PC-3 (cell line): ENCODE results near the gene APEX1. TPM values are rescaled to one million over a fixed set of nuclear protein-coding genes. Genes with fewer than 3 reads are reported as not detected.

Experiments
- ATAC-seq: fragments of 200-7000 bp; cut with Tn5 transposase; 2 replicates; pipeline ENCODE4 v1.9.1; 2020; ENCODE audit warnings: mild to moderate bottlenecking, moderate library complexity
- BruUV-seq: library from RNA; stranded (reverse); fragments of 400-500 nt; replicated peaks from 2 replicates; lab custom pipeline; 2021; lab: Mats Ljungman, UMichigan
- CTCF ChIA-PET: fragments of 300-600 bp; sonication (Branson Sonifier 250); formaldehyde crosslinking; loops from one replicate; lab custom pipeline; 2022; ENCODE audit warnings: antibody characterized with exemption; lab: Charles Lee
- POLR2A ChIA-PET: fragments of 300-600 bp; sonication (Branson Sonifier 250); formaldehyde crosslinking; loops from one replicate; lab custom pipeline; 2022; ENCODE audit warnings: antibody characterized with exemption; ENCODE audit not compliant: unreplicated experiment; lab: Charles Lee
- DNase-seq: peaks from one replicate; pipeline ENCODE4 v3.0.0-alpha.2; 2015
- H2AFZ ChIP-seq: fragments of 300-600 bp; sonication (generic); 2 replicates; pipeline ENCODE4 v1.6.0; 2016; ENCODE audit warnings: antibody characterized with exemption, low read length
- H3F3A ChIP-seq: fragments of 300-600 bp; sonication (generic); one replicate; pipeline ENCODE4 v1.6.0; 2017; ENCODE audit warnings: antibody characterized with exemption, low read length, control low read depth, mild to moderate bottlenecking; ENCODE audit not compliant: unreplicated experiment
- H3K27ac ChIP-seq: fragments of 300-600 bp; sonication (generic); 2 replicates; pipeline ENCODE4 v1.5.1; 2016; ENCODE audit warnings: mild to moderate bottlenecking, low read length
- H3K27me3 ChIP-seq: fragments of 300-600 bp; sonication (generic); 2 replicates; pipeline ENCODE4 v1.6.1; 2016; ENCODE audit warnings: low read length, mixed read lengths
- H3K36me3 ChIP-seq: fragments of 300-600 bp; sonication (generic); 2 replicates; pipeline ENCODE4 v1.6.1; 2016; ENCODE audit warnings: low read depth, mixed run types, low read length, mixed read lengths
- H3K4me1 ChIP-seq: fragments of 300-600 bp; sonication (generic); 2 replicates; pipeline ENCODE4 v1.5.1; 2016; ENCODE audit warnings: low read length; ENCODE audit not compliant: insufficient read depth
- H3K4me2 ChIP-seq: fragments of 300-600 bp; sonication (generic); 2 replicates; pipeline ENCODE4 v1.6.0; 2016; ENCODE audit warnings: low read length
- H3K4me3 ChIP-seq: fragments of 300-600 bp; sonication (generic); 2 replicates; pipeline ENCODE4 v1.5.1; 2016; ENCODE audit warnings: mild to moderate bottlenecking, low read length, mixed read lengths
- H3K79me2 ChIP-seq: fragments of 300-600 bp; sonication (generic); 2 replicates; pipeline ENCODE4 v1.6.1; 2017; ENCODE audit warnings: low read length, mixed read lengths
- H3K9ac ChIP-seq: fragments of 300-600 bp; sonication (generic); 2 replicates; pipeline ENCODE4 v1.6.0; 2016; ENCODE audit warnings: mild to moderate bottlenecking, low read length
- H3K9me2 ChIP-seq: fragments of 300-600 bp; sonication (generic); replicated peaks from 2 replicates; pipeline ENCODE4 v1.6.1; 2016; ENCODE audit warnings: mixed run types, low read length, mixed read lengths
- H3K9me3 ChIP-seq: fragments of 300-600 bp; sonication (generic); 2 replicates; pipeline ENCODE4 v1.6.1; 2016; ENCODE audit warnings: low read length, mixed read lengths
- H4K20me1 ChIP-seq: fragments of 300-600 bp; sonication (generic); 2 replicates; pipeline ENCODE4 v1.6.1; 2016; ENCODE audit warnings: low read length, mixed read lengths
- CTCF ChIP-seq: fragments of 300-600 bp; sonication (generic); conservative IDR thresholded peaks from 2 replicates; pipeline ENCODE4 v1.5.1; 2017; ENCODE audit warnings: antibody characterized with exemption, low read depth, mild to moderate bottlenecking, low read length
- EZH2 ChIP-seq: fragments of 300-600 bp; sonication (generic); IDR thresholded peaks from one replicate; pipeline ENCODE4 v1.6.1; 2017; ENCODE audit warnings: antibody characterized with exemption, mild to moderate bottlenecking, low read length; ENCODE audit not compliant: unreplicated experiment
- EZH2phosphoT487 ChIP-seq: fragments of 300-600 bp; sonication (generic); IDR thresholded peaks from 2 replicates; pipeline ENCODE4 v1.6.1; 2018; ENCODE audit warnings: mild to moderate bottlenecking, antibody characterized with exemption, low read length, borderline replicate concordance
- intact Hi-C: fragments of 100-400 bp; cut with micrococcal nuclease; formaldehyde crosslinking; loops from 2 replicates; pipeline ENCODE4 v1.9.0; 2023
- total RNA-seq: library from RNA; depleted of rRNA; stranded (reverse); fragments of >200 nt; gene quantifications from 2 replicates; pipeline ENCODE4 v1.2.3, GENCODE V29; 2014

The APEX1 gene
- total RNA-seq, 1 experiment from 2014 or later = 147 TPM

- Histone ChIP-seq H2AFZ (no peak overlapping the region), H3K4me2 (peak overlapping the region; percentile 96), H3K9ac (no peak overlapping the region; the same call in 1 of the 2 replicates), H3K9me2 (no peaks in the 10 kb centered on the region), H3K36me3 (peaks cover 30% of the 10 kb centered on the region), H3K9me3 (no peaks in the 10 kb centered on the region), H3F3A (no peaks in the 10 kb centered on the region), H3K27me3 (no peaks in the 10 kb centered on the region), H3K27ac (no peak overlapping the region), H3K4me1 (peaks cover 21% of the 10 kb centered on the region), H4K20me1 (0 out of 2 replicates have a peak, but pooled peaks cover 6% of the 10 kb centered on the region), H3K79me2 (peaks cover 76% of the 10 kb centered on the region), H3K4me3 (peak overlapping the region; percentile 82)
- no TSS peak for BruUV-seq
- ChIA-PET POLR2A (no interaction called here), CTCF (no interaction called here)
- ATAC-seq (no peak), DNase-seq (no peak)
- intact Hi-C loops = no loop called here
- no peak for TF ChIP-seq EZH2phosphoT487
- TF ChIP-seq EZH2 = no peak
- no peak for TF ChIP-seq CTCF
These were observed 1.9 kb downstream of the APEX1 start for GRCh38 chr14:20456971-20457370.

- Histone ChIP-seq H3K36me3 (peaks cover 26% of the 10 kb centered on the region), H2AFZ (no peak overlapping the region), H3K9me3 (no peaks in the 10 kb centered on the region), H3K27ac (no peak overlapping the region), H3F3A (no peaks in the 10 kb centered on the region), H3K4me3 (no peak overlapping the region), H3K4me2 (no peak overlapping the region), H3K79me2 (peaks cover 65% of the 10 kb centered on the region), H4K20me1 (0 out of 2 replicates have a peak, but pooled peaks cover 6% of the 10 kb centered on the region), H3K9me2 (no peaks in the 10 kb centered on the region), H3K27me3 (no peaks in the 10 kb centered on the region), H3K4me1 (peaks cover 21% of the 10 kb centered on the region), H3K9ac (no peak overlapping the region)
- ATAC-seq = no peak
- TF ChIP-seq EZH2 (no peak), CTCF (no peak), EZH2phosphoT487 (no peak)
- CTCF ChIA-PET = no interaction called here
- intact Hi-C loops = no loop called here
- POLR2A ChIA-PET = no interaction called here
- no peak for DNase-seq
- BruUV-seq = no TSS peak
These were observed 3.2 kb downstream of the APEX1 start for GRCh38 chr14:20458031-20458789.
